ENCODE data around the gene RAP1GAP2.

The RAP1GAP2 gene

DNA sequence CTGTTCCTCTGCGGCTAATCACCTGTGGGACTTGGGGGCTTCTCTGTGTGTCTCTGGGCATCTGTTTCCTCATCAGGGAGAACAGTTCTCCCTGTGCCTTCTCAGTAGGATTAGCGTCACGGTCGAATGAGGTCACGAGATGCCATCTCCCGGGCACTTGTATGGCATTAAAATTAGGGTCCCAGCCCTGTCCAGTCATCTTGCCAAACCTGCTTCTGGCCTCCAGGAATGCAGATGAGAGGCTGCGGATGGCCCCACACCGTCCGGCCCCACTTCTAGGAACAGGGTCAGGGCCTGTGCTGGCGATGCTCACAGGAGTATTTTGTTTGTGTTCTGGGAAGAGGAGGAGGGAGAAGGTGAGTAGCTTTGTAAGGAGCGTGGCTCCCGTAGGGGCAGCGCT lies 208.7 kb downstream of the RAP1GAP2 start:
- TF ChIP-seq, protein P1, sequence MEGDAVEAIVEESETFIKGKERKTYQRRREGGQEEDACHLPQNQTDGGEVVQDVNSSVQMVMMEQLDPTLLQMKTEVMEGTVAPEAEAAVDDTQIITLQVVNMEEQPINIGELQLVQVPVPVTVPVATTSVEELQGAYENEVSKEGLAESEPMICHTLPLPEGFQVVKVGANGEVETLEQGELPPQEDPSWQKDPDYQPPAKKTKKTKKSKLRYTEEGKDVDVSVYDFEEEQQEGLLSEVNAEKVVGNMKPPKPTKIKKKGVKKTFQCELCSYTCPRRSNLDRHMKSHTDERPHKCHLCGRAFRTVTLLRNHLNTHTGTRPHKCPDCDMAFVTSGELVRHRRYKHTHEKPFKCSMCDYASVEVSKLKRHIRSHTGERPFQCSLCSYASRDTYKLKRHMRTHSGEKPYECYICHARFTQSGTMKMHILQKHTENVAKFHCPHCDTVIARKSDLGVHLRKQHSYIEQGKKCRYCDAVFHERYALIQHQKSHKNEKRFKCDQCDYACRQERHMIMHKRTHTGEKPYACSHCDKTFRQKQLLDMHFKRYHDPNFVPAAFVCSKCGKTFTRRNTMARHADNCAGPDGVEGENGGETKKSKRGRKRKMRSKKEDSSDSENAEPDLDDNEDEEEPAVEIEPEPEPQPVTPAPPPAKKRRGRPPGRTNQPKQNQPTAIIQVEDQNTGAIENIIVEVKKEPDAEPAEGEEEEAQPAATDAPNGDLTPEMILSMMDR (IDR thresholded peaks at IDR 0.05; ENCODE audit: low read depth, low read length, poor library complexity, severe bottlenecking): no peak
- no peak for TF ChIP-seq EZH2phosphoT487 (IDR thresholded peaks at IDR 0.05; ENCODE audit: borderline replicate concordance, low read length)
- H3K4me2 ChIP-seq (ENCODE audit: low read length): peak overlapping the region; percentile 97

DNA sequence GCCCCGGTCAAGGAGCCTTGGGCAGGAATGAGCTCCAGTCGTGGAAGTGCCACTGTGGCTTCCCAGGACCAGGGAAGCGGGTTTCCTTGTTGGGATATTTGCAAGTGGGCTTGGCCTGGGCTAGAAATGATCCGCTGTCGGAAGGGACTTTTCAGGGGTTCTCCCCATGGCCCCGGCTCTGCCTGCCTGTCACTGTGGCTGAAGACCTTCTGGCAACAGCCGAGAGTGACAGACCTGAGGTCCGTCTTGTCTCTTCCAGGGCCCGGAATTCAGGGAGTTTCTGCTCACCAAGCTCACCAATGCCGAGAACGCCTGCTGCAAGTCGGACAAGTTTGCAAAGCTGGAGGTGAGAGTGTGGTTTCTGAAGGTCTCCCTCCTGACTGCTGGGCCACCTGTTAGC lies 209.5 kb downstream of the RAP1GAP2 start:
- peaks cover 44% of the 10 kb centered on the region for H3K36me3 ChIP-seq (ENCODE audit: control insufficient read depth, low read length)
- H3K9me3 ChIP-seq (ENCODE audit: control insufficient read depth, insufficient read depth, low read length): no peaks in the 10 kb centered on the region
- H3K9me2 ChIP-seq (replicated peaks; ENCODE audit: control insufficient read depth, low read length): no peaks in the 10 kb centered on the region
- peaks cover 58% of the 10 kb centered on the region for H3K4me1 ChIP-seq (ENCODE audit: control insufficient read depth, low read length)
- H3K4me3 ChIP-seq (ENCODE audit: low read length): no peak overlapping the region
- peaks cover 4% of the 10 kb centered on the region; the same call in 1 of the 2 replicates for H3K79me2 ChIP-seq (ENCODE audit: control insufficient read depth, low read length)
- no peaks in the 10 kb centered on the region for H4K20me1 ChIP-seq (ENCODE audit: control insufficient read depth, insufficient read depth, low read depth, low read length)
- H3K27me3 ChIP-seq (ENCODE audit: control insufficient read depth, low read length): no peaks in the 10 kb centered on the region
- peak overlapping the region; percentile 97; the same call in 1 of the 2 replicates for H3K4me2 ChIP-seq (ENCODE audit: low read length)
- peaks cover 18% of the 10 kb centered on the region for H3F3A ChIP-seq (ENCODE audit: control insufficient read depth, insufficient read depth)
- TF ChIP-seq, protein P1 (IDR thresholded peaks at IDR 0.05; ENCODE audit: low read depth, low read length, poor library complexity, severe bottlenecking): no peak
- peak overlapping the region; percentile 100 for H3K27ac ChIP-seq (ENCODE audit: low read depth, low read length)

More for the DNA sequence above, 208.7 kb downstream of the RAP1GAP2 start:
- Histone ChIP-seq H4K20me1 (ENCODE audit: control insufficient read depth, insufficient read depth, low read depth, low read length) (no peaks in the 10 kb centered on the region), H3K79me2 (ENCODE audit: control insufficient read depth, low read length) (peaks cover 4% of the 10 kb centered on the region; the same call in 1 of the 2 replicates), H3K27me3 (ENCODE audit: control insufficient read depth, low read length) (no peaks in the 10 kb centered on the region), H3K9me2 (replicated peaks; ENCODE audit: control insufficient read depth, low read length) (no peaks in the 10 kb centered on the region), H3K27ac (ENCODE audit: low read depth, low read length) (peak overlapping the region; percentile 100), H3F3A (ENCODE audit: control insufficient read depth, insufficient read depth) (peaks cover 18% of the 10 kb centered on the region), H3K9me3 (ENCODE audit: control insufficient read depth, insufficient read depth, low read length) (no peaks in the 10 kb centered on the region), H3K4me1 (ENCODE audit: control insufficient read depth, low read length) (peaks cover 62% of the 10 kb centered on the region), H3K4me3 (ENCODE audit: low read length) (peak overlapping the region; percentile 65), H3K36me3 (ENCODE audit: control insufficient read depth, low read length) (peaks cover 44% of the 10 kb centered on the region)

DNA sequence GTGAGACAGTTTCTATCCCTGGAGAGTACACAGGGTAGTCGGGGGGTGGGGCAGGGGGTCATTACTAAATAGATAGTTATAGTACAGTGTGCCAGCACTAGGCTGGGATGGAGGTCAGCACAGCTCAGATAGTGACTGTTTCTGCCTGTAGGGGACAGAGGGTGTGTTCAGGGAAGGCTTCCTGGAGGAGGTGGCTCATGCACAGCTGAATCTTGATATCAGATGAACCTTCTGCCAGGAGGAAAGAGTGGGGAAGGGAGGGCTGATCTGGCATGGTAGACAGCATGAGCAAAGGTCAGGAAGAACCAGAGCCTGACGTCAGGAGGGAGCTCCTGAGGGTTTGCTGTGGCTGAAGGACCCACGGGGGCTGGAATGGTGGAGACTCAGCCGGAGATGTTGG lies 210.6 kb downstream of the RAP1GAP2 start:
- no peaks in the 10 kb centered on the region for H3K27me3 ChIP-seq (ENCODE audit: control insufficient read depth, low read length)
- H3K4me1 ChIP-seq (ENCODE audit: control insufficient read depth, low read length): peaks cover 57% of the 10 kb centered on the region
- H3F3A ChIP-seq (ENCODE audit: control insufficient read depth, insufficient read depth): peaks cover 18% of the 10 kb centered on the region
- no peak overlapping the region for H3K4me3 ChIP-seq (ENCODE audit: low read length)
- H3K27ac ChIP-seq (ENCODE audit: low read depth, low read length): no peak overlapping the region
- H3K79me2 ChIP-seq (ENCODE audit: control insufficient read depth, low read length): peaks cover 4% of the 10 kb centered on the region; the same call in 1 of the 2 replicates
- H3K9me2 ChIP-seq (replicated peaks; ENCODE audit: control insufficient read depth, low read length): no peaks in the 10 kb centered on the region
- H3K36me3 ChIP-seq (ENCODE audit: control insufficient read depth, low read length): peaks cover 42% of the 10 kb centered on the region
- no peaks in the 10 kb centered on the region for H3K9me3 ChIP-seq (ENCODE audit: control insufficient read depth, insufficient read depth, low read length)
- H4K20me1 ChIP-seq (ENCODE audit: control insufficient read depth, insufficient read depth, low read depth, low read length): no peaks in the 10 kb centered on the region
- H3K4me2 ChIP-seq (ENCODE audit: low read length): no peak overlapping the region
- no peak for TF ChIP-seq EZH2phosphoT487 (IDR thresholded peaks at IDR 0.05; ENCODE audit: borderline replicate concordance, low read length)

DNA sequence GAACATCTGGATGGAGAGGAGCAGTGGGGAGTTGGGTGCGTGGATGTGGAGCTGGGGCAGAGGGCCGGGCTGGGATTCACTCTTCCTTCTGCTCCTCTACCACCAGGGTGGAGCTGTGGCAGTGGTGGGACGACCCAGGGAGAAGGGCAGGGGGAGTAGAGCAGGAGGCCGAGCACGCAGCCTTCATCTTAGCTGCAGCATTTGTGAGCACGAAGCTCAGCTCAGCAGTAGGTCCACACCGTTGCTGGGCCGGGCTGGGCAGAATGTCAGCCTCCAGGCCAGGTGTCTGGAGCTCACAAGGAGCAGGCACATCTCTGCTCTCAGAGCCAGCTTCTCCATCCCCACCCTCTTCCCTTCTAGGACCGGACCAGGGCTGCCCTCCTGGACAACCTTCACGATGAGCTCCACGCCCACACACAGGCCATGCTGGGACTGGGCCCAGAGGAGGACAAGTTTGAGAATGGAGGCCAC lies 211.4 kb downstream of the RAP1GAP2 start:
- Histone ChIP-seq H4K20me1 (ENCODE audit: control insufficient read depth, insufficient read depth, low read depth, low read length) (no peaks in the 10 kb centered on the region), H3K4me1 (ENCODE audit: control insufficient read depth, low read length) (peaks cover 50% of the 10 kb centered on the region), H3K36me3 (ENCODE audit: control insufficient read depth, low read length) (peaks cover 40% of the 10 kb centered on the region), H3K27me3 (ENCODE audit: control insufficient read depth, low read length) (no peaks in the 10 kb centered on the region), H3K4me3 (ENCODE audit: low read length) (no peak overlapping the region), H3K9me3 (ENCODE audit: control insufficient read depth, insufficient read depth, low read length) (no peaks in the 10 kb centered on the region), H3K79me2 (ENCODE audit: control insufficient read depth, low read length) (peaks cover 4% of the 10 kb centered on the region; the same call in 1 of the 2 replicates), H3K9me2 (replicated peaks; ENCODE audit: control insufficient read depth, low read length) (no peaks in the 10 kb centered on the region), H3K4me2 (ENCODE audit: low read length) (no peak overlapping the region), H3K27ac (ENCODE audit: low read depth, low read length) (no peak overlapping the region), H3F3A (ENCODE audit: control insufficient read depth, insufficient read depth) (peaks cover 13% of the 10 kb centered on the region)
- TF ChIP-seq, protein P1 (IDR thresholded peaks at IDR 0.05; ENCODE audit: low read depth, low read length, poor library complexity, severe bottlenecking): no peak
- TF ChIP-seq EZH2phosphoT487 (IDR thresholded peaks at IDR 0.05; ENCODE audit: borderline replicate concordance, low read length): no peak

Data from DOHH2 (cell line).